Thoracic aorta (tissue), 2 donors: ENCODE measurements around the gene MYH16. TPM values are rescaled to one million over a fixed set of nuclear protein-coding genes. Genes with fewer than 3 reads are reported as not detected.
"Not testable (repeated sequence)": the region's sequence is repeated elsewhere in the genome, so short reads cannot be mapped to it uniquely, and the experiment has no call there.

Source experiments
- ATAC-seq: fragments of 150-250 bp; one replicate; pipeline ENCODE4 v1.8.0; 2017; ENCODE audit warnings: low read depth; ENCODE audit not compliant: insufficient number of reproducible peaks, low FRiP score
- DNase-seq: peaks from one replicate; pipeline ENCODE4 v3.0.0-alpha.2; 2020; ENCODE audit warnings: low spot score
- H3K27ac ChIP-seq, 2 donors: fragments of 200-600 bp; sonication (generic); 1 replicate in 1 of 2; 2 replicates in 1 of 2; pipeline ENCODE4 v1.5.1; 2016; ENCODE audit warnings: mild to moderate bottlenecking in 2 of 2, moderate library complexity in 2 of 2
- H3K27me3 ChIP-seq: fragments of 200-600 bp; sonication (generic); replicated peaks from 2 replicates; pipeline ENCODE4 v1.6.0; 2016; ENCODE audit warnings: mild to moderate bottlenecking; ENCODE audit not compliant: insufficient read depth
- H3K36me3 ChIP-seq: fragments of 200-600 bp; sonication (generic); one replicate; pipeline ENCODE4 v1.5.1; 2016
- H3K4me1 ChIP-seq, 2 donors: fragments of 200-600 bp; sonication (generic); 1 replicate in 1 of 2; 2 replicates in 1 of 2; pipeline versions ENCODE4 v1.5.1 to v1.6.0; 2016; ENCODE audit warnings: low read depth in 2 of 2, mild to moderate bottlenecking in 1 of 2; ENCODE audit not compliant: control insufficient read depth in 1 of 2
- H3K4me3 ChIP-seq: fragments of 200-600 bp; sonication (generic); 2 replicates; pipeline ENCODE4 v1.5.1; 2016; ENCODE audit warnings: mild to moderate bottlenecking
- H3K9me3 ChIP-seq: fragments of 200-600 bp; sonication (generic); 2 replicates; pipeline ENCODE4 v1.5.1; 2016
- total RNA-seq, 2 donors: library from RNA; depleted of rRNA; stranded (reverse); fragments of >200 nt; gene quantifications; one replicate each; pipeline versions ENCODE4 v1.1.0 to v1.2.3, GENCODE V29; 2016
- TF ChIP-seq, protein P1 (sequence below): fragments of 200-600 bp; sonication (generic); IDR thresholded peaks from one replicate; pipeline ENCODE4 v1.5.1; 2019; ENCODE audit warnings: antibody characterized with exemption

The MYH16 gene
- total RNA-seq, 2 donors from 2014 or later = not detected

- DNase-seq = no peak
- TF ChIP-seq, protein P1, sequence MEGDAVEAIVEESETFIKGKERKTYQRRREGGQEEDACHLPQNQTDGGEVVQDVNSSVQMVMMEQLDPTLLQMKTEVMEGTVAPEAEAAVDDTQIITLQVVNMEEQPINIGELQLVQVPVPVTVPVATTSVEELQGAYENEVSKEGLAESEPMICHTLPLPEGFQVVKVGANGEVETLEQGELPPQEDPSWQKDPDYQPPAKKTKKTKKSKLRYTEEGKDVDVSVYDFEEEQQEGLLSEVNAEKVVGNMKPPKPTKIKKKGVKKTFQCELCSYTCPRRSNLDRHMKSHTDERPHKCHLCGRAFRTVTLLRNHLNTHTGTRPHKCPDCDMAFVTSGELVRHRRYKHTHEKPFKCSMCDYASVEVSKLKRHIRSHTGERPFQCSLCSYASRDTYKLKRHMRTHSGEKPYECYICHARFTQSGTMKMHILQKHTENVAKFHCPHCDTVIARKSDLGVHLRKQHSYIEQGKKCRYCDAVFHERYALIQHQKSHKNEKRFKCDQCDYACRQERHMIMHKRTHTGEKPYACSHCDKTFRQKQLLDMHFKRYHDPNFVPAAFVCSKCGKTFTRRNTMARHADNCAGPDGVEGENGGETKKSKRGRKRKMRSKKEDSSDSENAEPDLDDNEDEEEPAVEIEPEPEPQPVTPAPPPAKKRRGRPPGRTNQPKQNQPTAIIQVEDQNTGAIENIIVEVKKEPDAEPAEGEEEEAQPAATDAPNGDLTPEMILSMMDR = no peak
- no peaks in the 10 kb centered on the region for H3K27me3 ChIP-seq
- H3K9me3 ChIP-seq = no peaks in the 10 kb centered on the region
- ATAC-seq = no peak
- no peak overlapping the region for H3K27ac ChIP-seq
- no peak overlapping the region for H3K4me3 ChIP-seq
- H3K4me1 ChIP-seq = peaks cover 24 to 41% of the 10 kb centered on the region in 2 donors
- no peaks in the 10 kb centered on the region for H3K36me3 ChIP-seq
Observed at GRCh38 chr7:99324559-99324958, 51.9 kb downstream of the MYH16 start.

DNA sequence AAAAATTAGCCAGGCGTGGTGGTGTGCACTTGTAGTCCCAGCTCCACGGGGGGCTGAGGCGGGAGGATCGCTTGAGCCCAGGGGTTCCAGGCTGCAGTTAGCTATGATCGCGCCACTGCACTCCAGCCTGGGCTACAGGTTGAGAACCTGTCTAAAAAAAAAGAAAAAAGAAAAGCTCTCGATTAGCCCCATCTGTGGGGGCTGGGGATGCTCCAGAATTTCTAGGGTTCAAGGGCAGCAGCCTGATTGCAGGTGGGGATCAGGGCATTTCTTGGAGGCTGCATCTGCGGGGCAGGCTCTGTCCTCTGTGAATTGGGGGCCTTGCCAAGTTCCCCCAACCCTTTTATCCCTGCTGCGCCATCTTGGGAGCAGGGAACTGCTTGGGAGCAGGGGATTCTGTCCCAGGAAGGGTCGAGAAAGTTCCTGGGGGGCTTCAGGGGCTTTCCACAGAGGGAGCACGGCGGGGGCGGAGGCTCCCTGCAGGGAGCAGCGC lies 52.4 kb downstream of the MYH16 start:
- Histone ChIP-seq H3K27ac (peak overlapping the region; percentile 78 to 91), H3K9me3 (no peaks in the 10 kb centered on the region), H3K4me3 (peak overlapping the region; percentile 99), H3K36me3 (no peaks in the 10 kb centered on the region), H3K4me1 (peaks cover 24 to 46% of the 10 kb centered on the region in 2 donors), H3K27me3 (no peaks in the 10 kb centered on the region)
- DNase-seq (no peak), ATAC-seq (no peak)
- TF ChIP-seq, protein P1 = no peak

DNA sequence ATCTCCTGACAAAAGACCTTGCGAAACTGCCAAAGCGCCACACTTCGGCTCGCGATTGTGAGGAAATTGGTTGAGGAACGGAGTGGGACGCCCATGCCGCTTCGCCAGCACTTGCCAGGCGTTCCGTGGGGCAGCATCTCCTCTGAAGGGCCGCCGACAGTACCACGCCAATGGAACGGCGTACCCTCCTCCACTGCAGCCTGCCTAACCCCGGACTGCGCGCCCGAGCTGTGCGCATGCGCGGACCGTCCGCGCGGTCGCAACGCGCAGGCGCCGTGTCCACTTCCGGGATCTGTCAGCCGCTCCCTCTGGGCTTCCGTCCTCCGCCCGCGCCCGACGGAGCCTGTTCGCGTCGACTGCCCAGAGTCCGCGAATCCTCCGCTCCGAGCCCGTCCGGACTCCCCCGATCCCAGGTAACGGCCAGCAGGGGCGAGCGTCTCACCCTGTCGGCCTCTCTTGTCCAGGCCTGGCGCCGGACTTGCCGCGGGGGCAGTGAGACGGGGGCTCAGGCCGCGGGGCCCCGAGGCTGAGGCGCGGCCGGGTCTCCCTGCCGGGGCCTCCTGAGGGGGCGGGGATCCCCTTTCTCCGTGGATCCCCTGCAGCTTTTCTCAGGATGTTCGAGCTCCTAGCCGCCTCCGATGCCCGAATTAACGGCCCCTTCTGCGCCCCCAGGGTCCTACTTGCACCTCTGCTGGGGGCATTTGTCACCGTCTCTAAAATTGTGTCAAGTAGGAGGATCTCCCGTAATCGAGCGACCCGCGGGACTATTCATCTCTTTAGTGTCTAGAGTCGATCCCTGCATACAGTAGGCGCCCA lies 53.2 kb downstream of the MYH16 start, which contains the start of gene ARPC1A:
ARPC1A (plus strand) TSS at position 307 of the 816 bp plus-strand sequence. CDS start 7,456 bp downstream, outside the sequence.
- DNase-seq = peak; percentile 42
- TF ChIP-seq, protein P1 = peak; percentile 51
- peak within 1 kb of the TSS; percentile 99 for H3K4me3 ChIP-seq
- H3K27me3 ChIP-seq = no peaks in the 10 kb centered on the region
- H3K4me1 ChIP-seq = peaks cover 28 to 52% of the 10 kb centered on the region in 2 donors
- peak within 1 kb of the TSS; percentile 78 to 91 for H3K27ac ChIP-seq
- H3K9me3 ChIP-seq = no peaks in the 10 kb centered on the region
- H3K36me3 ChIP-seq = no peaks in the 10 kb centered on the region
- ATAC-seq = peak; percentile 95

GRCh38 chr7:99326408-99326782 lies 53.8 kb downstream of the MYH16 start:
- no peaks in the 10 kb centered on the region for H3K9me3 ChIP-seq
- ATAC-seq (no peak), DNase-seq (no peak)
- H3K4me3 ChIP-seq = peak overlapping the region; percentile 99
- peak overlapping the region; percentile 78 to 91 for H3K27ac ChIP-seq
- TF ChIP-seq, protein P1 = no peak
- no peaks in the 10 kb centered on the region for H3K27me3 ChIP-seq
- peaks cover 32 to 52% of the 10 kb centered on the region in 2 donors for H3K4me1 ChIP-seq
- no peaks in the 10 kb centered on the region for H3K36me3 ChIP-seq

GRCh38 chr7:99330314-99330961 lies 57.8 kb downstream of the MYH16 start:
- not testable (repeated sequence) for ATAC-seq, DNase-seq, H3K27ac ChIP-seq, H3K4me3 ChIP-seq, H3K9me3 ChIP-seq, H3K36me3 ChIP-seq, H3K27me3 ChIP-seq
- peaks cover 29 to 44% of the 10 kb centered on the region in 2 donors for H3K4me1 ChIP-seq
